ENCODE measurements around the gene MDK.
"Not testable (repeated sequence)": the region's sequence is repeated elsewhere in the genome, so short reads cannot be mapped to it uniquely, and the experiment has no call there.

The MDK gene

DNA sequence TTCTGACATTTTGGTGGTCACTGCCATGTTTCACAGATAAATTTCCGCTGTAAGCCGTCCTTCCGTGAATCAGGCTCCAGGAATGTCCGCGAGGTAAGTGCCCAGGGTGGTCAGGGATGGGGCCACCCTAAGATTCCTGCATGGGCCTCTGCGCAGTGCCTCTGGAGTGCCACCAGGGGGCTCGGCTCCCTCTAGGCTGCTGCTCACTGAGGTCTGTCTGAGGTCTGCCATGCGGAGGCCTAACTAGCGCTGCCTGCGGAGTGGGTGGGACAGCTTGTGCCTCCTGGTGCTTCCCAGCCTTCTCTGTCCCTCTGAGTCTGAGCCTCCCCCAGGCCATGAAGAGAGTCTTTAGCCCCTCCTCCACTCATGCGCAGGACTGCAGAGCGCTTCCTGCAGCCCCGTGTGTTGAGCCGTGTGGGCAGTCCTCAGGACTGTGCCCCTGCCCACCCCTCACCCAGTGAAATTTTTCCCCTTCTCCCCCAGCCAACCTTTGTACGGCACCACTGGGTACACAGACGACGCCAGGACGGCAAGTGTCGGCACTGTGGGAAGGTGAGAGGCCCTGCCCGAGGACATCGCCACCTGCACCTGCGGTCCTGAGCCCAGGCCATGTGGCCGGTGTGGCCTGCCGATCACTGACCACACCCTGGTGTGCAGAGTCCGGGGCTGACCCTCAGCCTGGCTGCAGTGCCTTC is 11.9 kb upstream of the MDK start:
- DNase-seq: peak; percentile 78

DNA sequence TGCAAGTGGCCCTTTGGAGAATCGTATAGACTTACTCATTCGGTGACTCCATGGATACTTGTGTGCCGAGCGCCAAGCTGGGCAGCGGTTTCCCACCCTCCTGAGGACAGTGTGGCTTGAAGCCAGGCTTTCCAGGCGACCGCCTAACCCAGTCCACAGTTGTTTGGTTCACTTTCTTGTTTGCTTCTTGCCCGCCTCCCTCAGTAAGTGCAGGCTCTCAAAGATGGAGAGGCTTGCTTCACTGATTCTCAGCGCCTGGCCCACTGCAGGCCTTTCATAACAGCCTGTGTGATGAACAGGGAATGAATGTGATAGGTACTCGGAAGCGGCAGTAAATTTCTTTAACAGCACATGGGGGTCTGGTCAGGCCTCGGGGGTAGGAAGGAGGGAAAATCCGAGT is 11.2 kb upstream of the MDK start:
- peak; percentile 14 for DNase-seq

DNA sequence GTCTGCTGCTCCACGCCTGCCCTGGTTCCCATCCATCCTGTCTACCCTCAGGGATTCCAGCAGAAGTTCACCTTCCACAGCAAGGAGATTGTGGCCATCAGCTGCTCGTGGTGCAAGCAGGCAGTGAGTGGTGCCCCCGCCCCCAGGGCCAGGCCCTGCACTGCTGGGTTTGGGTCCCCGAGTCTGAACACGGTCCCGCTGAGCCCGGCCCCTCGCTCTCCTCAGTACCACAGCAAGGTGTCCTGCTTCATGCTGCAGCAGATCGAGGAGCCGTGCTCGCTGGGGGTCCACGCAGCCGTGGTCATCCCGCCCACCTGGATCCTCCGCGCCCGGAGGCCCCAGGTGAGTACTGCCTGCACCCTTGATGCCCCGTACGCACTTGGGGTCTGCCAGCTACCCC is 10.2 kb upstream of the MDK start:
- not testable (repeated sequence) for DNase-seq

DNA sequence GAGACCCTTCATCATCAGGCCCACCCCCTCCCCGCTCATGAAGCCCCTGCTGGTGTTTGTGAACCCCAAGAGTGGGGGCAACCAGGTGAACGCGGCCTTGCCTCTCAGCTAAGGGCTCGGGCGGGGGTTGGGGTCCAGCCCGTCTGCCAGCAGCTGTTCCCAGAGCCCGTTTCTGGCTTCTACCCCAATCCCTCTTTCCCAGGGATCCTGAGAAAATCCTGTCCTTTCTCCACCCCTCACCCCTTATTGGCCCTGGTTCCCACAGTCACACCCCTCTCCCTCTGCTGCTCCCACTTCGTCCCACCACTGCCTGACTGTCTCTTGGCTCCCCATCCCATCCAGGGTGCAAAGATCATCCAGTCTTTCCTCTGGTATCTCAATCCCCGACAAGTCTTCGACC is 9.4 kb upstream of the MDK start:
- DNase-seq: no peak

DNA sequence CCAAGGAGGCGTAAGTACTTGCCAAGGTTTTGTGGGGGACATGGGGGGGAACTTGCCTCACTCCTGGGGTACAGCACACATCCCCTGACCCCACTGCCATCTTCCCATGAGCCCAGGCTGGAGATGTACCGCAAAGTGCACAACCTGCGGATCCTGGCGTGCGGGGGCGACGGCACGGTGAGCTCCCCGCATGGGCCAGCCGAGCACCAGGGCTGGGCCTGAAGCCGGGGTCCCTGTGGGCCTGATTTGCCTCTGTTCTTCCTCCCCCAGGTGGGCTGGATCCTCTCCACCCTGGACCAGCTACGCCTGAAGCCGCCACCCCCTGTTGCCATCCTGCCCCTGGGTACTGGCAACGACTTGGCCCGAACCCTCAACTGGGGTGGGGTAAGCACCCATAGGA is 9.0 kb upstream of the MDK start:
- DNase-seq: not testable (repeated sequence)

DNA sequence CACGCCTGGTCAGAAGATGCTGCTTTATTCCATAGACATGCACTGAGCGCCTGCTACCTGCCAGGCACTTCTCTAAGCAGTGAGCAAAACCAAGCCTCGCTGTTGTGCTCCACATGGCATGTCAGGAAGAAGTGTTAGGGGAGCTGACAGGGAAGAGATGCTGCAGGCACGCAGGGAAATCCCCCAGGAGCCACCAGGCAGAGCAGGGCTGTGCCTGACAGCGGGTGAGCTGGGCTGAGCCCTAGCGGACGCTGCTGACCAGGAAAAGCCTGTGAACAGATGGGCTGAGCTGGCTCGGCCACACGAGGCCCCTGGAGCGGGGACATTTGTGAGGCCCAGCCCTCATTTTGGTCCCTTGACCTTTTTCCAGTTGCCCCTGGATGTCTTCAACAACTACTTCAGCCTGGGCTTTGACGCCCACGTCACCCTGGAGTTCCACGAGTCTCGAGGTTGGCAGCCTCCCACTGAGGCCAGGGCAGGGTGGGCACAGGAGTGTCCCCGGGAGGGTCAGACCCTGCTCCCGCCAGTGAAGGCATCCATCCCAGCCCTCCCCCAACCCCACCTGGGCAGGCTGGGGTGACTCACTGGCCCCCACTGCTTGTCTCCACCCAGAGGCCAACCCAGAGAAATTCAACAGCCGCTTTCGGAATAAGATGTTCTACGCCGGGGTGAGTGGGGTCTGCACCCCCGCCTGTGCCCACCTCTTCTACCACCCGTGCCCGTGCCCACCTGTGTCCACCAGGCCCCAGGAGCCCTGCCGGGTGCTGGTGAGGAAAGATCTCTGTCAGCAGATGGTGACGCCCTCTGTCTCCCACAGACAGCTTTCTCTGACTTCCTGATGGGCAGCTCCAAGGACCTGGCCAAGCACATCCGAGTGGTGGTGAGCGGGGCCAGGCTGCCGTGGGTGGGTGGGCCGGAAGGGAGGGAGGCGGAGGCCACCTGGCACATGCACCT is 7.4 kb upstream of the MDK start:
- DNase-seq: no peak

DNA sequence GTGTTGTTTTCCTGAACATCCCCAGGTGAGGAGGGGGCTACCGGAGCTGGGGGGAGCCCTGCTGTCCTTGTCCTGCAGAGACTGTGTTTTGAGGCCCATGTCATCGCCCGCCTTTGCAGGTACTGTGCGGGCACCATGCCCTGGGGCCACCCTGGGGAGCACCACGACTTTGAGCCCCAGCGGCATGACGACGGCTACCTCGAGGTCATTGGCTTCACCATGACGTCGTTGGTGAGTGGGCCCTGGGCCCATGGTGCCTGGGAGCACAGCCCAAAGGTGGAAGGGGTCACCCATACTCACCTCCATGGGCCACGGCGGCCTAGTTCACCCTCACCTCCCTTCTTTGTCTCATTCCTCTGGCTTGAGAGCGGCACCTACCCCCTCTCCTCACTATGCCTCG is 6.7 kb upstream of the MDK start:
- no peak for DNase-seq

DNA sequence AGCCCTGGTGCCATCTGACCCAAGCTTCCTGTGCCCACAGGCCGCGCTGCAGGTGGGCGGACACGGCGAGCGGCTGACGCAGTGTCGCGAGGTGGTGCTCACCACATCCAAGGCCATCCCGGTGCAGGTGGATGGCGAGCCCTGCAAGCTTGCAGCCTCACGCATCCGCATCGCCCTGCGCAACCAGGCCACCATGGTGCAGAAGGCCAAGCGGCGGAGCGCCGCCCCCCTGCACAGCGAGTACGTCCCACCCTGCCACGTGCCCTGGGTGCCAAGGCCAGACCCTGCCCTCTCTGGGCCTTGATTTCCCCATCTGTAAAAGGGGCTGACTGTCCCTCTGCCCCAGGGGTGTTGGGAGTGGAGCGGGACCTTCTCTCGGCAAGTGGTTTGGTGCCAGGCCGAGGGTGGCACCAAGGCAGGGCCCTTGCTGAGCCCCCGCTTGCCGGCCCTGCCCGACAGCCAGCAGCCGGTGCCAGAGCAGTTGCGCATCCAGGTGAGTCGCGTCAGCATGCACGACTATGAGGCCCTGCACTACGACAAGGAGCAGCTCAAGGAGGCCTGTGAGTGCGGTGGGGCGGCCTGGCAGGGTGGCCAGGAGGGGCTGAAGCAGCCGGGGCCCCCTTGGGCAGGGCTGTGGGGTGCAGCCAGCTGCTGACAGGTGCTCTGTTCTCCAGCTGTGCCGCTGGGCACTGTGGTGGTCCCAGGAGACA is 5.9 kb upstream of the MDK start:
- no peak for DNase-seq

DNA sequence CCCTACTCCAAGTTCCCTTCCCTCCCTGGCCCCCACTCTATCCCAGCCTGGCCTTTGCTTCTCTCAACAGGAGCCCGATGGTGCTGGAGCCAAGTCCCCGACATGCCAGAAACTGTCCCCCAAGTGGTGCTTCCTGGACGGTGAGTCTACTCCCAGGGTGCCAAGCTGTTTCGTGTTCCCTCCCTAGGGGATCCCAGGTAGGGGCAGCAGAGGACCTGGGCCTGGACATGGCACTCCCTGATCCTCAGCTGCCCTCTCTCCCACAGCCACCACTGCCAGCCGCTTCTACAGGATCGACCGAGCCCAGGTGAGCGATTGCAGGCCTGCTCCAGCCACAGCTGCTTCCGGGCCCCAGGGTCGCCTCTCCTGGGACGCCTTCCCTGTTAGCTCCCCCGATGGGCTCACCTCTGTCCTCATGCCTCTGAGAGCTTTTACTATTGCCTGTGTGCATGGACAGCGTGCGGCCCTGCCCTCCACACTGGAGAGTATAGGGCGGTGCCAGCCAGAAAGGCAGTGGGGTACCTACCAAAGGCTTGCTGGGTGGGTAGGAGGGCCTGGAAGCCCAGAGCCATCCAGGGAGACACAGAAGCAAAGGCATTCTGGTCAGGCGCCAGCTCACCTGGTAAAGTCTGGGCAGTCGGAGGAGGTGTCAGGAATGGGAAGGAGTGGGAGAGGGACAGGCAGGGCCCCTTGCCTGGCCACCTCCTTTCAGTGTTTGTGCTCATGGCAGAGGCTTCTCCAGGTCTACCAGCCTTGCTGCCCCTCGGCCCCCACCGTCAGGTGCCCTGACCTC is 5.0 kb upstream of the MDK start:
- no peak for DNase-seq

DNA sequence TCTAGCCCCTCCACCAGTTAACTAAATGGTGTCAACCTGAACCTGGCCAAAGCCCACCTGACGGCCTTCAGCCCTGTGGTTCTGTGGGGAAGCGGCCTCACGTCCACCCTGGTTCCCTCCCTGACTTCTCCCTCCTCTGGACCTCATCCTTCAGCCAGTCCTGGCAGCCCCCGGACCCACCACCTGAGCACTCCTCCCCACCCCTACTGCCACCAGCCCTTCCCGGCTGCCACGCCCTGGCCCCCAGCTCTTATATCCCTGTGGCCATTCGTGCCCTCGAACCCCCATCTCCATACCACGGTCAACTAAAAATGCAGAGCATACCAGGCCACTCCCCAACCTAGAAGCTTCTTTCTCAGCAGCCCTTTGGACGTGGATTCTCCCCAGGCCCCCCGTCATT is 4.2 kb upstream of the MDK start:
- no peak for DNase-seq

DNA sequence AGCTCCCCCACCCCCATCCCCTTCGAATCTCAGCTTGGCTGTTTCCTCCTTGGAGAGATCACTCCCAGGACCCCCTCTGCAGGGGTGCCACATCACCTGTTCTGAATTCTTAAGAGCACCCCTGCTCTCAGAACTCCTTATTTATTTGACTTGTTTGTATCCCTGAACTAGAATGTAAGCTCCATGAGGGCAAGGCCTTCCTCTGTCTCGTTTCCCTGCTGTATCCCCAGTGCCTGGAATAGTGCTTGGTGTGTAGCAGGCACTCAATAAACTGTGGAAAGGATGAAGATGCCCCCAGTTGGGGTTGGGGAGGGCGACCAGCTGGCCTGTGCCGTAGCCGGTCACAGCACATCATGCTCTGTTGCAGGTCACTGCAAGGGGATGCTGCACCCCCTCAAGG is 3.6 kb upstream of the MDK start:
- no peak for DNase-seq

DNA sequence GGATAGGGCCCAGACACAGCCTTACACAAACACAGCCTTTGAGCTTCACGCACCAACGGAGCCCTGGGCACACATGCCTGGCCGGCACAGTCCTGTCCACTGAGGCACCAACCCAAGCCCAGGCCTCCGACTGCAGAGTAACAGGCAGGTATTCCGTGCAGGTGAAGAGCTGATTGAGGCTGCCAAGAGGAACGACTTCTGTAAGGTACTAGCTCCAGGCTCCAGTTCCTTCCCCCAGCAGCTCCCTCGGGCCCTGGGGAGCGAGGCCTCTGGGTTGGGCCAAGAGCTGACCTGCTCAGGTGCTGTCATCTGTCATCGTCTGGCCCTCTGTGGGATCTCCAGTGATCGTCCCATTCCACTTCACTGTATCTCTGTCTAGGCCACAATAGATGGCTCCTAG is 3.2 kb upstream of the MDK start:
- DNase-seq: no peak

DNA sequence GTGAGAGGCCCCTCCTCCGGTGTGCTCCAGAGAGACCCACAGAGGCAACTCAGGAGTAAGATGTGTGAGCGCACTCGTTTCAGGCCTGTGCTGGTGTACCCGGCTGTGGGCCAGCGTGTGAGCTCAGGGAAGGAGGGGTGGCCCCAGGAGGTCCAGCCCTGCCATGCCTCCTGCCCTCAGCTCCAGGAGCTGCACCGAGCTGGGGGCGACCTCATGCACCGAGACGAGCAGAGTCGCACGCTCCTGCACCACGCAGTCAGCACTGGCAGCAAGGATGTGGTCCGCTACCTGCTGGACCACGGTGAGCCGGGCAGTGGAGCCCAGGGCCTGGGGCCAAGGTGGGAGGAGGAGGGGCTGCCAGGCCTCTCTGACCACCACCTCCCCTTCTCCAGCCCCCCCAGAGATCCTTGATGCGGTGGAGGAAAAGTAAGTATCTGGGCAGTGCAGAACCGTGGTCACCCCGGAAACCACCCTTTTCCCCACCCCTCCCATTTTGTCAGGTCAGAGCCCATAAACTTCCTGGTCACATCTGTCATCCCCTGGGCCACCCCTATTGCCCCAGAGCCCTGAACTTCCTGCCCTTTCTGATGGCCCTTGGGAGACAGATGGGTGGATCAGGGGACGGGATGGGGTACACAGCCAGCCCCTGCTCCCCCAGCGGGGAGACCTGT is 2.5 kb upstream of the MDK start:
- DNase-seq: peak; percentile 46

DNA sequence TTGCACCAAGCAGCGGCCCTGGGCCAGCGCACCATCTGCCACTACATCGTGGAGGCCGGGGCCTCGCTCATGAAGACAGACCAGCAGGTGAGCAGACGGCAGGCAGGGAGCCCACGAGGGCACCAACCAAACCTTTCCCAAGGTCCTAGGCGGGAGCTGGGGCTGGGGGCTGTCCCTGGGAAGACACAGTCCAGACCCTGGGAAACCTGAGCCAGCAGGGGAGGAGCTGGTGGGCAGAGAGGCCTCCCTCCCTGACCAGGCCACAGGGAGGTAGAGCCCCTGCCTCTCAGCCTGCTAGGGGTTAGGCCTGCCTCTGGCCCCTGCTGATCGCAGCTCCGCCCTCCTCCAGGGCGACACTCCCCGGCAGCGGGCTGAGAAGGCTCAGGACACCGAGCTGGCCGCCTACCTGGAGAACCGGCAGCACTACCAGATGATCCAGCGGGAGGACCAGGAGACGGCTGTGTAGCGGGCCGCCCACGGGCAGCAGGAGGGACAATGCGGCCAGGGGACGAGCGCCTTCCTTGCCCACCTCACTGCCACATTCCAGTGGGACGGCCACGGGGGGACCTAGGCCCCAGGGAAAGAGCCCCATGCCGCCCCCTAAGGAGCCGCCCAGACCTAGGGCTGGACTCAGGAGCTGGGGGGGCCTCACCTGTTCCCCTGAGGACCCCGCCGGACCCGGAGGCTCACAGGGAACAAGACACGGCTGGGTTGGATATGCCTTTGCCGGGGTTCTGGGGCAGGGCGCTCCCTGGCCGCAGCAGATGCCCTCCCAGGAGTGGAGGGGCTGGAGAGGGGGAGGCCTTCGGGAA is 1.8 kb upstream of the MDK start:
- peak; percentile 84 for DNase-seq

DNA sequence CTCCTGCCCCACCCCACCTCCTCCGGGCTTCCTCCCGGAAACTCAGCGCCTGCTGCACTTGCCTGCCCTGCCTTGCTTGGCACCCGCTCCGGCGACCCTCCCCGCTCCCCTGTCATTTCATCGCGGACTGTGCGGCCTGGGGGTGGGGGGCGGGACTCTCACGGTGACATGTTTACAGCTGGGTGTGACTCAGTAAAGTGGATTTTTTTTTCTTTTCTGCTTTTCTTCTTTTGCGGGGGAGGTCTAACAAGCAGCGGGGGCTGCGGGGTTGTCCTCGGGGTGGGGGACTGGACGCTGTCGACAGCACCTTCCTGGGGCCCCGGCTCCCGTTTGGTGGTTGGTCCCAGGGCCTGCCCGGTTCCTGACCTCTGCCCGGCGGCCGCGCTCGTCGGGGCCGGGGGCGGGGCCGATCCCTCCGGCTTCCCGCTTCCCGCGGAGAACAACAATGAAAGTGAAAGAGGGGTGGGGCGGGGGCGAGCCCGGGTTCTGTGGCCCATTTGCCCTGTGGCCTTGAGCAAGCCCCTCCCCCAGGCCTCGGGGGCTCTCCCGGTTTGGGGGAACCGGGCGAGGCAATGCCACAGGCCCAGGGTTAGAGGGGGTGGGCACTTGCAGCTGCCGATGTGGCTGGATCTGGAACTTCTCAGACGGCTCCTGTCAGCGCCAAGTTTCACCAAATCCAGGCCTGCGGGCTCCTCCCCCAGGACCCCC is 975 bp upstream of the MDK start:
- peak; percentile 88 for DNase-seq

DNA sequence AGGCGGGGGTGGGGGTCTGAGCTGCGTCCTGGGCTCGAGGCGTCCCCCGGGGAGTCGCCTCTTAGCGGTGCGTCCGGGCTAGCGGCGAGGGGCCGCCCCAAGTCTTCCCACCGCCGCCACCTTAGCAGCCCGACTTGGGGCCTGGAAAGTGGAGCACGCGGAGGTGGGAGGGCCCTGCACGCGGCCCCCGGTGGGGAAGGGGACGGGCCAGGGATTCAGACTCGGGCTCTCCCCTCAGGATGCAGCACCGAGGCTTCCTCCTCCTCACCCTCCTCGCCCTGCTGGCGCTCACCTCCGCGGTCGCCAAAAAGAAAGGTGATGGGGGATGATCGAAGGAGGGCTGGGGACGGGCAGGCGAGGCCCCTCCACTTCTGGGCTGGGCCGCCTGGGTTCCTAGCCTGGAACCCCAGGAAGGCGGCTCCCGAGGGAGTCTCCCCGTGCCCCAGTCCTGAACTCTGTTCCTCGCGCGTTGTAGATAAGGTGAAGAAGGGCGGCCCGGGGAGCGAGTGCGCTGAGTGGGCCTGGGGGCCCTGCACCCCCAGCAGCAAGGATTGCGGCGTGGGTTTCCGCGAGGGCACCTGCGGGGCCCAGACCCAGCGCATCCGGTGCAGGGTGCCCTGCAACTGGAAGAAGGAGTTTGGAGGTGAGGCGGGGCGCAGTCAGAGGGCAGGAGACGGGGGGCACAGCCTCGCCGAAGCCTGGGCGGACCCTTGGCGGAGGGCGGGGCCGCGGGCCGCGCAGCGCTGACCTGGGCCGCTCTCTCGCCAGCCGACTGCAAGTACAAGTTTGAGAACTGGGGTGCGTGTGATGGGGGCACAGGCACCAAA is 563 bp downstream of the MDK start:
- DNase-seq: peak; percentile 77

DNA sequence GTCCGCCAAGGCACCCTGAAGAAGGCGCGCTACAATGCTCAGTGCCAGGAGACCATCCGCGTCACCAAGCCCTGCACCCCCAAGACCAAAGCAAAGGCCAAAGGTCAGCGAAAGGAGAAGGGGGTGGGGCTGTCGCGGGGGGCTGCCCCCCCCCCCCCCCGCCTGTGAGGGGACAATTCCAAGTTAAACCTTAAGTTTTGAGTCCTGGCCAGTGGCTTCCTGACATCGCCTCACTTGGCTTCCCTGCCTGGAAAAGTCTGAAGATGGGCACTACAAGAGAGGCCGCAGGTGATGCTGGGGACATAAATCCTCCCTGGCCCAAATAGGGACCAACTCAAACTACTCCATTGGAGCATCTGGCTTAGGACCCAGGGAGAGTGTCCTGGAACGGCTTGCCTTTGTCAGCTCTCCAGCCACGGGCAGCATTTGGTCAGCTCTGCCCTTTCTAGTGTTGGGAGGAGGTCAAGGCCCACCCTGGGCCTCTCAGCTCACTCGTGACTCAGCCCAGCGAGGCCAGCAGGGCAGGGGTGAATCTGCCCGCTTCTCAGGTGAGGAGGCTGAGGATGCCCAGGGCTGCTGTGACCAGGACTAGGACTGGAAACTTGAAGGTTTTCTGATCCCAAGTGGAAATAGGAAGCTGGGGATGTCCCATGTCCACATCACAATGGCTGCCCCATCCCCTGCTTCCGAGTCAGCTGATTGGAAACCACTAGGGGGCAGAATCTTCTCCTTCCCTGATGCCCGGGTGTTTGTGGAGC is 1.4 kb downstream of the MDK start:
- peak; percentile 74 for DNase-seq

DNA sequence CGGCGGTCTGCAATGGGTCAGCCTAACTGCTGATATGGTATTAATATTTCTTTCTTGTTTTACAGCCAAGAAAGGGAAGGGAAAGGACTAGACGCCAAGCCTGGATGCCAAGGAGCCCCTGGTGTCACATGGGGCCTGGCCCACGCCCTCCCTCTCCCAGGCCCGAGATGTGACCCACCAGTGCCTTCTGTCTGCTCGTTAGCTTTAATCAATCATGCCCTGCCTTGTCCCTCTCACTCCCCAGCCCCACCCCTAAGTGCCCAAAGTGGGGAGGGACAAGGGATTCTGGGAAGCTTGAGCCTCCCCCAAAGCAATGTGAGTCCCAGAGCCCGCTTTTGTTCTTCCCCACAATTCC is 1.9 kb downstream of the MDK start:
- DNase-seq: no peak
